ENCODE data around the gene CA10. TPM values are rescaled to one million over a fixed set of nuclear protein-coding genes. Genes with fewer than 3 reads are reported as not detected.

CA10 gene
- total RNA-seq, 1 experiment from 2014 or later = not detected

GRCh38 chr17:51699303-51699702 lies 459.2 kb downstream of the CA10 start:
- no peak for DNase-seq (ENCODE audit: low spot score)
- H3K4me1 ChIP-seq (ENCODE audit: insufficient read depth, low read length, poor library complexity, severe bottlenecking) = no peaks in the 10 kb centered on the region
- POLR2A ChIA-PET (ENCODE audit: low non-redundant PET) = no interaction called here
- TF ChIP-seq EZH2 (IDR thresholded peaks at IDR 0.05; ENCODE audit: borderline replicate concordance, low read depth, low read length, poor library complexity, severe bottlenecking) = no peak
- no peak for TF ChIP-seq CTCF (conservative IDR thresholded peaks at IDR 0.05; ENCODE audit: low read depth, low read length)
- H3K9me3 ChIP-seq (ENCODE audit: low read depth, low read length, poor library complexity, severe bottlenecking) = no peaks in the 10 kb centered on the region
- no peaks in the 10 kb centered on the region for H3K36me3 ChIP-seq (ENCODE audit: insufficient read depth, low read length, poor library complexity, severe bottlenecking)
- BruUV-seq (replicated peaks) = no TSS peak
- H3K27ac ChIP-seq (ENCODE audit: low read depth, low read length, poor library complexity, severe bottlenecking) = no peak overlapping the region
- intact Hi-C loops (cut with micrococcal nuclease; ENCODE audit: unreplicated experiment) = no loop called here
- H3K27me3 ChIP-seq (replicated peaks; ENCODE audit: insufficient read depth, low read depth, low read length, poor library complexity) = no peaks in the 10 kb centered on the region
- CTCF ChIA-PET = no interaction called here
- no peak overlapping the region for H3K4me3 ChIP-seq (ENCODE audit: low read depth, low read length, poor library complexity, severe bottlenecking)

- Histone ChIP-seq H3K27me3 (replicated peaks; ENCODE audit: insufficient read depth, low read depth, low read length, poor library complexity) (no peaks in the 10 kb centered on the region), H3K9me3 (ENCODE audit: low read depth, low read length, poor library complexity, severe bottlenecking) (no peaks in the 10 kb centered on the region), H3K36me3 (ENCODE audit: insufficient read depth, low read length, poor library complexity, severe bottlenecking) (no peaks in the 10 kb centered on the region), H3K4me3 (ENCODE audit: low read depth, low read length, poor library complexity, severe bottlenecking) (no peak overlapping the region), H3K4me1 (ENCODE audit: insufficient read depth, low read length, poor library complexity, severe bottlenecking) (no peaks in the 10 kb centered on the region), H3K27ac (ENCODE audit: low read depth, low read length, poor library complexity, severe bottlenecking) (no peak overlapping the region)
- TF ChIP-seq CTCF (conservative IDR thresholded peaks at IDR 0.05; ENCODE audit: low read depth, low read length) (no peak), EZH2 (IDR thresholded peaks at IDR 0.05; ENCODE audit: borderline replicate concordance, low read depth, low read length, poor library complexity, severe bottlenecking) (no peak)
- intact Hi-C loops (cut with micrococcal nuclease; ENCODE audit: unreplicated experiment) = no loop called here
- DNase-seq (ENCODE audit: low spot score) = no peak
- CTCF ChIA-PET = no interaction called here
- no TSS peak for BruUV-seq (replicated peaks)
- POLR2A ChIA-PET (ENCODE audit: low non-redundant PET) = no interaction called here
Measured at GRCh38 chr17:51692917-51693316, 465.6 kb downstream of the CA10 start.

GRCh38 chr17:51687887-51688286 lies 470.6 kb downstream of the CA10 start:
- Histone ChIP-seq H3K9me3 (ENCODE audit: low read depth, low read length, poor library complexity, severe bottlenecking) (no peaks in the 10 kb centered on the region), H3K27ac (ENCODE audit: low read depth, low read length, poor library complexity, severe bottlenecking) (no peak overlapping the region), H3K4me3 (ENCODE audit: low read depth, low read length, poor library complexity, severe bottlenecking) (no peak overlapping the region), H3K27me3 (replicated peaks; ENCODE audit: insufficient read depth, low read depth, low read length, poor library complexity) (peaks cover 8% of the 10 kb centered on the region), H3K4me1 (ENCODE audit: insufficient read depth, low read length, poor library complexity, severe bottlenecking) (no peaks in the 10 kb centered on the region), H3K36me3 (ENCODE audit: insufficient read depth, low read length, poor library complexity, severe bottlenecking) (no peaks in the 10 kb centered on the region)
- TF ChIP-seq CTCF (conservative IDR thresholded peaks at IDR 0.05; ENCODE audit: low read depth, low read length) (no peak), EZH2 (IDR thresholded peaks at IDR 0.05; ENCODE audit: borderline replicate concordance, low read depth, low read length, poor library complexity, severe bottlenecking) (no peak)
- intact Hi-C loops (cut with micrococcal nuclease; ENCODE audit: unreplicated experiment) = no loop called here
- no peak for DNase-seq (ENCODE audit: low spot score)
- BruUV-seq (replicated peaks) = no TSS peak
- POLR2A ChIA-PET (ENCODE audit: low non-redundant PET) = no interaction called here
- CTCF ChIA-PET = no interaction called here

Data from A673 (cell line).